Measurements from ENCODE around the gene MPRIP. TPM values are rescaled to one million over a fixed set of nuclear protein-coding genes. Genes with fewer than 3 reads are reported as not detected.

Gene MPRIP
- polyA plus RNA-seq, 1 donor from 2014 or later = 47.3 TPM

DNA sequence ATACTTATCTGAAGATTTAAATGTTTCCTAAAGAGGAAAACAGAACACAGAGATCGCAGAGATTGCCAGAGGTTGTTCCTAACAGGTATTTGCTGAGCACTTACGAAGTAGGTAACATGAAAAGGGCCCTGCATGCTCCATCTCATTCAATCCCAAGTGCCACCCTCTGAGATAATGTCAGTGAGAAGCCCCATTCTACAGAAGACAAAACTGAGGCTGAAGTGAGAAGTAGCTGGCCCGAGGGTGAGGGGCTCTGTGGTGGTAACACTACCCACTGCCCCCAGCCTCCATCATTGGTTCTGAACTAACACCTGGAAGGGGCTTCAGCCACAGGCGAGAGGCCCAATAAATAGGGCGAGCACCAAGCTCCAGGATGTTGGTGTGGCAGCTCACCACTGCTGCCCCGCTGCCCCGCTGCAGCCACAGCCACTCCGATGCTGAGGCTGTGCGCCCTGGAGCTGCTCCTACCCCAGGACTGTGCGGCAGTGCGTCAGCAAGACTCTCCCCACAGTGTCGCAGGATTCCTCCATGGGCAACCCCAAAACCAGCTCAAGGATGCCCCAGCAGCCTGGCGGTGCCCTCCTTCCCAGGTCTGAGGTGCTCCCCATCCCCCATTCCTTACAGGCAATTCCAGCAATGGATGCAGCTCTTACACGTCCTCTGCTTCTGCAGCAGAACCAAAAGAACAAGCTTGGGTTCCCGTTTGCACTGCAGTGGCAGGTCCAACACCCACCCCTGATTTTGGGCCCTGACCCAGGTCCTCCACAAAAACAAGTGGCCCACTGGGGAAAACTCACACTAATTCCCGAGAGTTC is 184.4 kb downstream of the MPRIP start:
- Histone ChIP-seq H3K4me2 (ENCODE audit: low read length) (no peak overlapping the region), H3K9me3 (ENCODE audit: low read length) (no peaks in the 10 kb centered on the region), H4K20me1 (ENCODE audit: insufficient read depth) (no peaks in the 10 kb centered on the region), H3K9ac (ENCODE audit: low read length) (no peak overlapping the region), H3K79me2 (replicated peaks; ENCODE audit: insufficient read depth, low read length) (no peaks in the 10 kb centered on the region), H3K9me2 (ENCODE audit: insufficient read depth, low read length) (no peaks in the 10 kb centered on the region), H3K36me3 (ENCODE audit: insufficient read depth, low read length) (peaks cover 6% of the 10 kb centered on the region), H3K27ac (ENCODE audit: low read length) (no peak overlapping the region), H3K27me3 (ENCODE audit: insufficient read depth, low read depth, low read length) (no peaks in the 10 kb centered on the region), H2AFZ (ENCODE audit: low read depth, low read length) (no peak overlapping the region), H3K4me3 (ENCODE audit: low read length) (no peak overlapping the region), H3F3A (ENCODE audit: insufficient read depth, low read length, poor library complexity, severe bottlenecking) (no peaks in the 10 kb centered on the region)
- TF ChIP-seq EZH2 (IDR thresholded peaks at IDR 0.05; ENCODE audit: borderline replicate concordance, insufficient read depth, low read length, poor library complexity, severe bottlenecking) = no peak
- no peak for TF ChIP-seq SMC3 (conservative IDR thresholded peaks at IDR 0.05; ENCODE audit: poor library complexity)
- TF ChIP-seq TAF1 (IDR thresholded peaks at IDR 0.05; ENCODE audit: low read depth) = no peak
- TF ChIP-seq, protein P1, sequence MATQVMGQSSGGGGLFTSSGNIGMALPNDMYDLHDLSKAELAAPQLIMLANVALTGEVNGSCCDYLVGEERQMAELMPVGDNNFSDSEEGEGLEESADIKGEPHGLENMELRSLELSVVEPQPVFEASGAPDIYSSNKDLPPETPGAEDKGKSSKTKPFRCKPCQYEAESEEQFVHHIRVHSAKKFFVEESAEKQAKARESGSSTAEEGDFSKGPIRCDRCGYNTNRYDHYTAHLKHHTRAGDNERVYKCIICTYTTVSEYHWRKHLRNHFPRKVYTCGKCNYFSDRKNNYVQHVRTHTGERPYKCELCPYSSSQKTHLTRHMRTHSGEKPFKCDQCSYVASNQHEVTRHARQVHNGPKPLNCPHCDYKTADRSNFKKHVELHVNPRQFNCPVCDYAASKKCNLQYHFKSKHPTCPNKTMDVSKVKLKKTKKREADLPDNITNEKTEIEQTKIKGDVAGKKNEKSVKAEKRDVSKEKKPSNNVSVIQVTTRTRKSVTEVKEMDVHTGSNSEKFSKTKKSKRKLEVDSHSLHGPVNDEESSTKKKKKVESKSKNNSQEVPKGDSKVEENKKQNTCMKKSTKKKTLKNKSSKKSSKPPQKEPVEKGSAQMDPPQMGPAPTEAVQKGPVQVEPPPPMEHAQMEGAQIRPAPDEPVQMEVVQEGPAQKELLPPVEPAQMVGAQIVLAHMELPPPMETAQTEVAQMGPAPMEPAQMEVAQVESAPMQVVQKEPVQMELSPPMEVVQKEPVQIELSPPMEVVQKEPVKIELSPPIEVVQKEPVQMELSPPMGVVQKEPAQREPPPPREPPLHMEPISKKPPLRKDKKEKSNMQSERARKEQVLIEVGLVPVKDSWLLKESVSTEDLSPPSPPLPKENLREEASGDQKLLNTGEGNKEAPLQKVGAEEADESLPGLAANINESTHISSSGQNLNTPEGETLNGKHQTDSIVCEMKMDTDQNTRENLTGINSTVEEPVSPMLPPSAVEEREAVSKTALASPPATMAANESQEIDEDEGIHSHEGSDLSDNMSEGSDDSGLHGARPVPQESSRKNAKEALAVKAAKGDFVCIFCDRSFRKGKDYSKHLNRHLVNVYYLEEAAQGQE (IDR thresholded peaks at IDR 0.05; ENCODE audit: borderline replicate concordance) = no peak
- no peak for TF ChIP-seq RAD21 (conservative IDR thresholded peaks at IDR 0.05)
- no peak for TF ChIP-seq EP300 (conservative IDR thresholded peaks at IDR 0.05; ENCODE audit: poor library complexity, severe bottlenecking)
- TF ChIP-seq POLR2AphosphoS5 (IDR thresholded peaks at IDR 0.05) = no peak
- no peak for TF ChIP-seq MXI1 (conservative IDR thresholded peaks at IDR 0.05; ENCODE audit: poor library complexity, severe bottlenecking)
- no peak for TF ChIP-seq CTCF (IDR thresholded peaks at IDR 0.05; ENCODE audit: poor library complexity, severe bottlenecking)

DNA sequence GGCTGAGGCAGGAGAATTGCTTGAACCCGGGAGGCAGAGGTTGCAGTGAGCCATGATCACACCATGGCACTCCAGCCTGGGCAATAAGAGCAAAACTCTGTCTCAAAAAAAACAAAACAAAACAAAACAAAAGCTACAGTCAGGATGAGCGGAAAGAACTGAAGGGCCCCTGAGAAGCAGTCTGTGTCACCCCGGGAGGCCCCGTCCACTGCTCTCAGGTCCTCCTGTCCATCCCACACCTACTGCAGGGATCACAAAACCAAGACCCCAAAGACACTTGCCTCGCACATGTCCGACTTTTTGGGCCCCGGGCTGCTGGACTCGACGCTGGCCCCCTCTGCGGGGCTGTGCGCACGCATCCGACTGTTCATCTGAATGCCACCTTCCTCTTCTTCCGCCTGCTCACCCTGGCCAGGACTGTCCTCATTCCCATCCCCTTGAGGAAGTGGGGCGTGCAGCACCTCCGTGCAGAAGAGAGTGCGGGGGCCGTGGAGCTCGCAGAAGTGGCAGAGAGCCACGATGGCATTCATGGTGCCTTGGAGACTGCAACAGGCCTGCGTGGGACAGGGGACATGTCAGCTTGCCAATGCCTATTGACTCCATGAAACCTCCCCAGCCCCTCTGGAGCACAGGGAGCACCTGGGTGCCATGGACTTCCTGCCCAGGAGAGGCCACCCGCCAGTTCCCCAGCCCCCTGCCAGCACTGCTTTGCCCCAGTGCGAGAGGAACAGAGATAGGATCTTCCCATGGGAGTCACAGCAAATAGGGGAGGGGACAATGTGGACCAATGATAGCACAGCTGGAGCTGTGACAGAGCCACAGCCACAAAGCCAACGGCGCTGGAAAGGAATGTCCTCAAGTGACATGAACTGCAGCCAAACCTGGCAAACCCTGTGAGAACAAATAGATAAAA is 185.6 kb downstream of the MPRIP start:
- H3K9me2 ChIP-seq (ENCODE audit: insufficient read depth, low read length) = no peaks in the 10 kb centered on the region
- H2AFZ ChIP-seq (ENCODE audit: low read depth, low read length) = no peak overlapping the region
- no peaks in the 10 kb centered on the region for H4K20me1 ChIP-seq (ENCODE audit: insufficient read depth)
- H3K27ac ChIP-seq (ENCODE audit: low read length) = no peak overlapping the region
- no peak overlapping the region for H3K4me3 ChIP-seq (ENCODE audit: low read length)
- TF ChIP-seq TAF1 (IDR thresholded peaks at IDR 0.05; ENCODE audit: low read depth) (no peak), CTCF (IDR thresholded peaks at IDR 0.05; ENCODE audit: poor library complexity, severe bottlenecking) (no peak), SMC3 (conservative IDR thresholded peaks at IDR 0.05; ENCODE audit: poor library complexity) (no peak), EP300 (conservative IDR thresholded peaks at IDR 0.05; ENCODE audit: poor library complexity, severe bottlenecking) (no peak), POLR2AphosphoS5 (IDR thresholded peaks at IDR 0.05) (no peak), RAD21 (conservative IDR thresholded peaks at IDR 0.05) (no peak), MXI1 (conservative IDR thresholded peaks at IDR 0.05; ENCODE audit: poor library complexity, severe bottlenecking) (no peak), EZH2 (IDR thresholded peaks at IDR 0.05; ENCODE audit: borderline replicate concordance, insufficient read depth, low read length, poor library complexity, severe bottlenecking) (no peak)
- TF ChIP-seq, protein P1 (IDR thresholded peaks at IDR 0.05; ENCODE audit: borderline replicate concordance) = no peak
- H3K9ac ChIP-seq (ENCODE audit: low read length) = no peak overlapping the region
- H3K79me2 ChIP-seq (replicated peaks; ENCODE audit: insufficient read depth, low read length) = no peaks in the 10 kb centered on the region
- peaks cover 6% of the 10 kb centered on the region for H3K36me3 ChIP-seq (ENCODE audit: insufficient read depth, low read length)
- H3K4me2 ChIP-seq (ENCODE audit: low read length) = no peak overlapping the region
- no peaks in the 10 kb centered on the region for H3K27me3 ChIP-seq (ENCODE audit: insufficient read depth, low read depth, low read length)
- H3F3A ChIP-seq (ENCODE audit: insufficient read depth, low read length, poor library complexity, severe bottlenecking) = no peaks in the 10 kb centered on the region
- no peaks in the 10 kb centered on the region for H3K9me3 ChIP-seq (ENCODE audit: low read length)
